ENCODE data around the gene FAM107A. TPM values are rescaled to one million over a fixed set of nuclear protein-coding genes. Genes with fewer than 3 reads are reported as not detected.

FAM107A gene
- total RNA-seq, 1 experiment from 2014 or later: not detected

DNA sequence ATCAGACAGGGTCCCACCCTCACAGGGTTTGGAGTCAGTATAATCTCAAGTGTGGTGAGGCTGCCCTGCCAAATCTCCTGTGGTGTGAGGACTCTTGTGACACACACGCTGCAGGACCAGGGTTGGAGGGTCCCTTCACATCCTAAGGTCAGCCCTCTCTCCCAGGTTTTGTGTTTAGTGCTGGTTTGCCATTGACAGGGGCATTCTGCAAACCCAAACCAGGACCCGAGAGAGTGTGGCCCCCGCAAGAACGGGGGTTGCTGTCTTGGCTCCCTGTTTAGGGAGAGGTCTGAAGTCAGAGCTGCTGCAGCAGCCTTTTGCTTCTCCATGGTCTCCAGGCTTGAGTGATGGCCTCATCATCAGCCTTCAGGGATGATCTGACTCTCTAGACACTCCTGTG, 14.7 kb downstream of the FAM107A start:
- DNase-seq (ENCODE audit: low spot score): no peak
- Histone ChIP-seq H3K4me3 (ENCODE audit: low read depth, low read length, poor library complexity, severe bottlenecking) (no peak overlapping the region), H3K36me3 (ENCODE audit: insufficient read depth, low read length, poor library complexity, severe bottlenecking) (no peaks in the 10 kb centered on the region), H3K9me3 (ENCODE audit: low read depth, low read length, poor library complexity, severe bottlenecking) (no peaks in the 10 kb centered on the region), H3K27me3 (replicated peaks; ENCODE audit: insufficient read depth, low read depth, low read length, poor library complexity) (no peaks in the 10 kb centered on the region), H3K27ac (ENCODE audit: low read depth, low read length, poor library complexity, severe bottlenecking) (no peak overlapping the region), H3K4me1 (ENCODE audit: insufficient read depth, low read length, poor library complexity, severe bottlenecking) (no peaks in the 10 kb centered on the region)
- POLR2A ChIA-PET (ENCODE audit: low non-redundant PET): no interaction called here
- TF ChIP-seq EZH2 (IDR thresholded peaks at IDR 0.05; ENCODE audit: borderline replicate concordance, low read depth, low read length, poor library complexity, severe bottlenecking): no peak
- TF ChIP-seq, protein P1, sequence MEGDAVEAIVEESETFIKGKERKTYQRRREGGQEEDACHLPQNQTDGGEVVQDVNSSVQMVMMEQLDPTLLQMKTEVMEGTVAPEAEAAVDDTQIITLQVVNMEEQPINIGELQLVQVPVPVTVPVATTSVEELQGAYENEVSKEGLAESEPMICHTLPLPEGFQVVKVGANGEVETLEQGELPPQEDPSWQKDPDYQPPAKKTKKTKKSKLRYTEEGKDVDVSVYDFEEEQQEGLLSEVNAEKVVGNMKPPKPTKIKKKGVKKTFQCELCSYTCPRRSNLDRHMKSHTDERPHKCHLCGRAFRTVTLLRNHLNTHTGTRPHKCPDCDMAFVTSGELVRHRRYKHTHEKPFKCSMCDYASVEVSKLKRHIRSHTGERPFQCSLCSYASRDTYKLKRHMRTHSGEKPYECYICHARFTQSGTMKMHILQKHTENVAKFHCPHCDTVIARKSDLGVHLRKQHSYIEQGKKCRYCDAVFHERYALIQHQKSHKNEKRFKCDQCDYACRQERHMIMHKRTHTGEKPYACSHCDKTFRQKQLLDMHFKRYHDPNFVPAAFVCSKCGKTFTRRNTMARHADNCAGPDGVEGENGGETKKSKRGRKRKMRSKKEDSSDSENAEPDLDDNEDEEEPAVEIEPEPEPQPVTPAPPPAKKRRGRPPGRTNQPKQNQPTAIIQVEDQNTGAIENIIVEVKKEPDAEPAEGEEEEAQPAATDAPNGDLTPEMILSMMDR (conservative IDR thresholded peaks at IDR 0.05; ENCODE audit: low read depth, low read length): no peak
- intact Hi-C loops (cut with micrococcal nuclease; ENCODE audit: unreplicated experiment): no loop called here
- no TSS peak for BruUV-seq (replicated peaks)
- CTCF ChIA-PET: no interaction called here

DNA sequence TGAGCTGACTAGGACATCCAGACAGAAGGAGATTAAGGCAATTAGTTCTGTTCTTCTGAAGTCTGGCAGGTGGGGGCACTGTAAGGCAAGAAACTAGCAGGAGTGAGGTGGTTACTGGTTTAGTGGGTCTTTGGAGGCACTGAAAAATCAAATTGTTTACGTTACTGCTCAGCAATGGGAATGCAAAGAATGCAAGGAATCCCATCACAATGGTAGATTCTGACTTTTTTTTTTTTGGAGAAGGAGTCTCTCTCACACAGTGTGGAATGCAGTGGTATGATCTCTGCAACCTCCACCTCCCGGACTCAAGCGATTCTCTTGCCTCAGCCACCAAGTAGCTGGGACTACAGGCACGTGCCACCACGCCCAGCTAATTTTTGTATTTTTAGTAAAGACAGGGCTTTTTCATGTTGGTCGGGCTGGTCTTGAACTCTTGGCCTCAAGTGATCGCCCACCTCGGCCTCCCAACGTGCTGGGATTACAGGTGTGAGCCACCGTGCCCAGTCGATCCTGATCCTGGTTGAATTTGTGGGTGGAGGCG, 16.4 kb downstream of the FAM107A start:
- peak; percentile 56 for DNase-seq (ENCODE audit: low spot score)
- POLR2A ChIA-PET (ENCODE audit: low non-redundant PET): no interaction called here
- intact Hi-C loops (cut with micrococcal nuclease; ENCODE audit: unreplicated experiment): no loop called here
- H3K4me3 ChIP-seq (ENCODE audit: low read depth, low read length, poor library complexity, severe bottlenecking): no peak overlapping the region
- TF ChIP-seq, protein P1 (conservative IDR thresholded peaks at IDR 0.05; ENCODE audit: low read depth, low read length): peak; percentile 41
- no peak for TF ChIP-seq EZH2 (IDR thresholded peaks at IDR 0.05; ENCODE audit: borderline replicate concordance, low read depth, low read length, poor library complexity, severe bottlenecking)
- no peaks in the 10 kb centered on the region for H3K9me3 ChIP-seq (ENCODE audit: low read depth, low read length, poor library complexity, severe bottlenecking)
- CTCF ChIA-PET: interaction anchor here (0.6 to 1.2 kb wide), 2 partner anchors 69 to 346 kb away, joined by 3 to 5 read pairs; no protein-coding TSS in a partner anchor
- no TSS peak for BruUV-seq (replicated peaks)
- H3K4me1 ChIP-seq (ENCODE audit: insufficient read depth, low read length, poor library complexity, severe bottlenecking): no peaks in the 10 kb centered on the region
- no peak overlapping the region for H3K27ac ChIP-seq (ENCODE audit: low read depth, low read length, poor library complexity, severe bottlenecking)
- no peaks in the 10 kb centered on the region for H3K27me3 ChIP-seq (replicated peaks; ENCODE audit: insufficient read depth, low read depth, low read length, poor library complexity)
- H3K36me3 ChIP-seq (ENCODE audit: insufficient read depth, low read length, poor library complexity, severe bottlenecking): no peaks in the 10 kb centered on the region

DNA sequence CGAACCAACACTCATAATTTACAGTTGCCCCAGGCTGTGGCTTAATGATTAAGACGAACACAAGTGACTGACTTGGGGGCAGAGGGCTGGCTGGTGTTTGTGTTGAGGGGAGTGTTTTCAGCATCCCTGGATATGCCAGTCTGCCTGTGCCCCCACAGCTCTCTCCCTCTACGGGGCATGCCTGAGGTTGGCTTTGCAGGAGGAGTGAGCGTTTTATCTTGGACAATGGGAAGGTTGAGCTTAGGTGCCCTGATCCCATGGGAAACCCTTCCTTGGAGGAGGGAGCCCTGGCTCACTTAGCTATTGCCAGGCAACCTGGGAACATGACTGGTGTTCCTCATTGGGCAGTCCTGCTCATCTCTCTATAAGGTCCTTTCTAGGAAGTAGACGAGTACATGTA, 17.6 kb downstream of the FAM107A start:
- intact Hi-C loops (cut with micrococcal nuclease; ENCODE audit: unreplicated experiment): no loop called here

More for the DNA sequence above, 17.6 kb downstream of the FAM107A start:
- Histone ChIP-seq H3K9me3 (ENCODE audit: low read depth, low read length, poor library complexity, severe bottlenecking) (no peaks in the 10 kb centered on the region), H3K4me3 (ENCODE audit: low read depth, low read length, poor library complexity, severe bottlenecking) (no peak overlapping the region), H3K4me1 (ENCODE audit: insufficient read depth, low read length, poor library complexity, severe bottlenecking) (no peaks in the 10 kb centered on the region), H3K27ac (ENCODE audit: low read depth, low read length, poor library complexity, severe bottlenecking) (no peak overlapping the region), H3K27me3 (replicated peaks; ENCODE audit: insufficient read depth, low read depth, low read length, poor library complexity) (no peaks in the 10 kb centered on the region), H3K36me3 (ENCODE audit: insufficient read depth, low read length, poor library complexity, severe bottlenecking) (no peaks in the 10 kb centered on the region)
- DNase-seq (ENCODE audit: low spot score): no peak
- TF ChIP-seq EZH2 (IDR thresholded peaks at IDR 0.05; ENCODE audit: borderline replicate concordance, low read depth, low read length, poor library complexity, severe bottlenecking): no peak
- TF ChIP-seq, protein P1 (conservative IDR thresholded peaks at IDR 0.05; ENCODE audit: low read depth, low read length): no peak
- BruUV-seq (replicated peaks): no TSS peak
- ChIA-PET CTCF (interaction anchor here (1.2 kb wide), 1 partner anchor 71 kb away, joined by 5 read pairs; no protein-coding TSS in a partner anchor), POLR2A (ENCODE audit: low non-redundant PET) (interaction anchor here (0.6 kb wide), 1 partner anchor 60 kb away, joined by 15 read pairs; no protein-coding TSS in a partner anchor)

Data from A673 (cell line).